HEK293 (cell line): Measurements from ENCODE around the gene RNPS1.

Experiments
- CTCF ChIA-PET: fragments of 350-600 bp; formaldehyde crosslinking; extraction: SDS; loops from one replicate; lab custom pipeline; 2021; ENCODE audit warnings: antibody characterized with exemption; lab: Yijun Ruan, JAX
- POLR2A ChIA-PET: fragments of 300-600 bp; formaldehyde crosslinking; extraction: SDS; loops from one replicate; lab custom pipeline; 2020; ENCODE audit warnings: antibody characterized with exemption, inconsistent platforms; lab: Yijun Ruan, JAX
- H3K27ac ChIP-seq: fragments of 200-500 bp; sonication (Bioruptor generic); 2 replicates; pipeline ENCODE4 v1.5.1; 2014; ENCODE audit warnings: low read depth, low read length, control low read depth, inconsistent platforms; ENCODE audit errors: extremely low read depth
- H3K36me3 ChIP-seq, 2 experiments: fragments of 200-500 bp in 1 of 2; sonication (Bioruptor generic) in 1 of 2; 1 replicate in 1 of 2; 2 replicates in 1 of 2; pipeline ENCODE4 v1.5.1; 2014 to 2017; ENCODE audit warnings: inconsistent platforms in 2 of 2, low read length in 2 of 2; ENCODE audit not compliant: control insufficient read depth in 2 of 2, insufficient read depth in 1 of 2
- H3K4me1 ChIP-seq: fragments of 200-500 bp; sonication (Bioruptor generic); 2 replicates; pipeline ENCODE4 v1.5.1; 2014; ENCODE audit warnings: mild to moderate bottlenecking, low read length, inconsistent platforms; ENCODE audit not compliant: control insufficient read depth, insufficient read depth
- H3K4me3 ChIP-seq: 2 replicates; pipeline ENCODE4 v1.5.1; 2011; ENCODE audit warnings: low read depth, mild to moderate bottlenecking, control low read depth, low read length, moderate library complexity
- H3K9me3 ChIP-seq: fragments of 200-500 bp; sonication (Bioruptor generic); 2 replicates; pipeline ENCODE4 v1.5.1; 2014; ENCODE audit warnings: low read depth, low read length, inconsistent platforms; ENCODE audit not compliant: control insufficient read depth, insufficient read depth
- BCL11B ChIP-seq: fragments of 450-650 bp; formaldehyde crosslinking; IDR thresholded peaks from 2 replicates; pipeline ENCODE4 v1.5.1; 2016; ENCODE audit warnings: low read depth, missing biosample characterization, missing genetic modification characterization
- EGR2 ChIP-seq: fragments of 450-650 bp; formaldehyde crosslinking; IDR thresholded peaks from 2 replicates; pipeline ENCODE4 v1.5.1; 2016; ENCODE audit warnings: low read depth, missing biosample characterization, missing genetic modification characterization
- KLF9 ChIP-seq: fragments of 450-650 bp; formaldehyde crosslinking; IDR thresholded peaks from 2 replicates; pipeline ENCODE4 v1.5.1; 2016; ENCODE audit warnings: missing biosample characterization, missing genetic modification characterization, low read depth
- ZBTB20 ChIP-seq: fragments of 450-650 bp; formaldehyde crosslinking; IDR thresholded peaks from 2 replicates; pipeline ENCODE4 v1.5.1; 2016; ENCODE audit warnings: missing biosample characterization, missing genetic modification characterization
- ZFHX2 ChIP-seq: fragments of 450-650 bp; formaldehyde crosslinking; conservative IDR thresholded peaks from 2 replicates; pipeline ENCODE4 v1.5.1; 2016; ENCODE audit warnings: missing biosample characterization, missing genetic modification characterization
- ZFP41 ChIP-seq: fragments of 450-650 bp; formaldehyde crosslinking; IDR thresholded peaks from 2 replicates; pipeline ENCODE4 v1.5.1; 2016; ENCODE audit warnings: missing biosample characterization, missing genetic modification characterization, borderline replicate concordance
- ZFP69B ChIP-seq: fragments of 450-650 bp; formaldehyde crosslinking; IDR thresholded peaks from 2 replicates; pipeline ENCODE4 v1.5.1; 2016; ENCODE audit warnings: missing biosample characterization, missing genetic modification characterization
- ZIC2 ChIP-seq: fragments of 450-650 bp; formaldehyde crosslinking; IDR thresholded peaks from 2 replicates; pipeline ENCODE4 v1.5.1; 2016; ENCODE audit warnings: missing biosample characterization, missing genetic modification characterization
- ZNF175 ChIP-seq: fragments of 450-650 bp; formaldehyde crosslinking; IDR thresholded peaks from 2 replicates; pipeline ENCODE4 v1.5.1; 2016; ENCODE audit warnings: missing biosample characterization, missing genetic modification characterization
- ZNF239 ChIP-seq: fragments of 450-650 bp; formaldehyde crosslinking; IDR thresholded peaks from 2 replicates; pipeline ENCODE4 v1.5.1; 2016; ENCODE audit warnings: missing biosample characterization, missing genetic modification characterization
- ZNF266 ChIP-seq: fragments of 450-650 bp; formaldehyde crosslinking; IDR thresholded peaks from 2 replicates; pipeline ENCODE4 v1.5.1; 2016; ENCODE audit warnings: missing biosample characterization, missing genetic modification characterization, low read depth
- ZNF274 ChIP-seq, 2 experiments: fragments of 200-500 bp in 1 of 2; fragments of 450-650 bp in 1 of 2; sonication (Bioruptor generic) in 1 of 2; formaldehyde crosslinking in 1 of 2; IDR thresholded peaks; 2 replicates each; pipeline versions ENCODE4 v1.5.1 to v1.6.1; 2014 to 2016; ENCODE audit warnings: borderline replicate concordance in 1 of 2, inconsistent platforms in 1 of 2, low read length in 1 of 2, missing biosample characterization in 1 of 2, missing genetic modification characterization in 1 of 2
- ZNF37A ChIP-seq: fragments of 450-650 bp; IDR thresholded peaks from 2 replicates; pipeline ENCODE4 v1.5.1; 2018; ENCODE audit warnings: missing biosample characterization, missing genetic modification characterization
- ZNF433 ChIP-seq: fragments of 450-650 bp; formaldehyde crosslinking; IDR thresholded peaks from 2 replicates; pipeline ENCODE4 v1.5.1; 2016; ENCODE audit warnings: missing biosample characterization, missing genetic modification characterization, low read depth
- ZNF514 ChIP-seq: fragments of 450-650 bp; formaldehyde crosslinking; IDR thresholded peaks from 2 replicates; pipeline ENCODE4 v1.5.1; 2016; ENCODE audit warnings: missing biosample characterization, missing genetic modification characterization
- ZNF555 ChIP-seq: fragments of 450-650 bp; formaldehyde crosslinking; conservative IDR thresholded peaks from 2 replicates; pipeline ENCODE4 v1.5.1; 2017; ENCODE audit warnings: missing biosample characterization, mild to moderate bottlenecking, missing genetic modification characterization, inconsistent platforms
- ZNF626 ChIP-seq: fragments of 450-650 bp; sonication (Bioruptor Pico); formaldehyde crosslinking; IDR thresholded peaks from 2 replicates; pipeline ENCODE4 v1.5.1; 2018; ENCODE audit warnings: missing biosample characterization, missing genetic modification characterization, inconsistent platforms
- ZNF701 ChIP-seq: fragments of 450-650 bp; formaldehyde crosslinking; IDR thresholded peaks from 2 replicates; pipeline ENCODE4 v1.5.1; 2016; ENCODE audit warnings: missing biosample characterization, missing genetic modification characterization
- ZNF791 ChIP-seq: fragments of 450-650 bp; formaldehyde crosslinking; IDR thresholded peaks from 2 replicates; pipeline ENCODE4 v1.5.1; 2016; ENCODE audit warnings: missing biosample characterization, missing genetic modification characterization
- ZNF792 ChIP-seq: fragments of 450-650 bp; formaldehyde crosslinking; IDR thresholded peaks from 2 replicates; pipeline ENCODE4 v1.5.1; 2016; ENCODE audit warnings: missing biosample characterization, missing genetic modification characterization
- ZSCAN16 ChIP-seq: fragments of 450-650 bp; formaldehyde crosslinking; IDR thresholded peaks from 2 replicates; pipeline ENCODE4 v1.5.1; 2016; ENCODE audit warnings: missing biosample characterization, missing genetic modification characterization
- TF ChIP-seq, protein P1 (sequence below): fragments of 450-650 bp; formaldehyde crosslinking; IDR thresholded peaks from 2 replicates; pipeline ENCODE4 v1.5.1; 2016; ENCODE audit warnings: missing biosample characterization, missing genetic modification characterization
- TF ChIP-seq, protein P2 (sequence below): fragments of 450-650 bp; formaldehyde crosslinking; IDR thresholded peaks from 2 replicates; pipeline ENCODE4 v1.5.1; 2016; ENCODE audit warnings: missing biosample characterization, missing genetic modification characterization, low read depth
- TF ChIP-seq, protein P3 (sequence below): IDR thresholded peaks from 2 replicates; pipeline ENCODE4 v1.6.1; 2011; ENCODE audit warnings: mild to moderate bottlenecking, low read depth, low read length, borderline replicate concordance
- TF ChIP-seq, protein P4 (sequence below): fragments of 450-650 bp; formaldehyde crosslinking; IDR thresholded peaks from 2 replicates; pipeline ENCODE4 v1.5.1; 2016; ENCODE audit warnings: missing biosample characterization, missing genetic modification characterization
- TF ChIP-seq, protein P5 (sequence below): fragments of 450-650 bp; formaldehyde crosslinking; IDR thresholded peaks from 2 replicates; pipeline ENCODE4 v1.5.1; 2016; ENCODE audit warnings: missing biosample characterization, missing genetic modification characterization, borderline replicate concordance

RNPS1 gene

DNA sequence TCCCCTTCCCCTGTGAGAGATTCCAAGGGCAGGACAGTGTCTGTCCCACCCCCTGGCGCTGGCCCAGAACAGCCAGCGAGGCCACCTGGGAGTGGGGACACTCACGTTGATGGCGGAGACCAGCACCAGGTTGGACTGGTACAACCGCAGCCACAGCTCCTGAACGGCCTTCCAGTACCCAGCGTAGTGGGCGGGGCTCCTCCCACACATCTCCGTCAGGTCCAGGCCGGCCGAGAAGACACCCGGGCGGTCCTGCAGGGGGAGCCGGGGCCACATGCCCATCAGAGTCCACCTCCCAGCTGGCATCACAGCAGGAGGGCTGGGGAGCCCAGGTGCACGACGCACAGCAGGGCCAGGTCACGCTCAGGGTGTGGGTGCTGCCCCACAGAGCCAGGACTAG is 23.6 kb downstream of the RNPS1 start:
- no peaks in the 10 kb centered on the region for H3K9me3 ChIP-seq
- no peak for TF ChIP-seq ZNF274 (IDR thresholded peaks at IDR 0.05; ENCODE audit: low read length)
- TF ChIP-seq ZNF274 (tag by site-specific recombination; IDR thresholded peaks at IDR 0.05; ENCODE audit: borderline replicate concordance) = no peak
- no peak for TF ChIP-seq ZNF626 (tag by site-specific recombination)
- TF ChIP-seq ZNF792 = no peak
- no peak for TF ChIP-seq ZFP69B (tag by site-specific recombination)
- TF ChIP-seq ZNF37A (tag by site-specific recombination) = no peak
- TF ChIP-seq, protein P1, sequence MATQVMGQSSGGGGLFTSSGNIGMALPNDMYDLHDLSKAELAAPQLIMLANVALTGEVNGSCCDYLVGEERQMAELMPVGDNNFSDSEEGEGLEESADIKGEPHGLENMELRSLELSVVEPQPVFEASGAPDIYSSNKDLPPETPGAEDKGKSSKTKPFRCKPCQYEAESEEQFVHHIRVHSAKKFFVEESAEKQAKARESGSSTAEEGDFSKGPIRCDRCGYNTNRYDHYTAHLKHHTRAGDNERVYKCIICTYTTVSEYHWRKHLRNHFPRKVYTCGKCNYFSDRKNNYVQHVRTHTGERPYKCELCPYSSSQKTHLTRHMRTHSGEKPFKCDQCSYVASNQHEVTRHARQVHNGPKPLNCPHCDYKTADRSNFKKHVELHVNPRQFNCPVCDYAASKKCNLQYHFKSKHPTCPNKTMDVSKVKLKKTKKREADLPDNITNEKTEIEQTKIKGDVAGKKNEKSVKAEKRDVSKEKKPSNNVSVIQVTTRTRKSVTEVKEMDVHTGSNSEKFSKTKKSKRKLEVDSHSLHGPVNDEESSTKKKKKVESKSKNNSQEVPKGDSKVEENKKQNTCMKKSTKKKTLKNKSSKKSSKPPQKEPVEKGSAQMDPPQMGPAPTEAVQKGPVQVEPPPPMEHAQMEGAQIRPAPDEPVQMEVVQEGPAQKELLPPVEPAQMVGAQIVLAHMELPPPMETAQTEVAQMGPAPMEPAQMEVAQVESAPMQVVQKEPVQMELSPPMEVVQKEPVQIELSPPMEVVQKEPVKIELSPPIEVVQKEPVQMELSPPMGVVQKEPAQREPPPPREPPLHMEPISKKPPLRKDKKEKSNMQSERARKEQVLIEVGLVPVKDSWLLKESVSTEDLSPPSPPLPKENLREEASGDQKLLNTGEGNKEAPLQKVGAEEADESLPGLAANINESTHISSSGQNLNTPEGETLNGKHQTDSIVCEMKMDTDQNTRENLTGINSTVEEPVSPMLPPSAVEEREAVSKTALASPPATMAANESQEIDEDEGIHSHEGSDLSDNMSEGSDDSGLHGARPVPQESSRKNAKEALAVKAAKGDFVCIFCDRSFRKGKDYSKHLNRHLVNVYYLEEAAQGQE (tag by site-specific recombination) = no peak
- TF ChIP-seq, protein P2, sequence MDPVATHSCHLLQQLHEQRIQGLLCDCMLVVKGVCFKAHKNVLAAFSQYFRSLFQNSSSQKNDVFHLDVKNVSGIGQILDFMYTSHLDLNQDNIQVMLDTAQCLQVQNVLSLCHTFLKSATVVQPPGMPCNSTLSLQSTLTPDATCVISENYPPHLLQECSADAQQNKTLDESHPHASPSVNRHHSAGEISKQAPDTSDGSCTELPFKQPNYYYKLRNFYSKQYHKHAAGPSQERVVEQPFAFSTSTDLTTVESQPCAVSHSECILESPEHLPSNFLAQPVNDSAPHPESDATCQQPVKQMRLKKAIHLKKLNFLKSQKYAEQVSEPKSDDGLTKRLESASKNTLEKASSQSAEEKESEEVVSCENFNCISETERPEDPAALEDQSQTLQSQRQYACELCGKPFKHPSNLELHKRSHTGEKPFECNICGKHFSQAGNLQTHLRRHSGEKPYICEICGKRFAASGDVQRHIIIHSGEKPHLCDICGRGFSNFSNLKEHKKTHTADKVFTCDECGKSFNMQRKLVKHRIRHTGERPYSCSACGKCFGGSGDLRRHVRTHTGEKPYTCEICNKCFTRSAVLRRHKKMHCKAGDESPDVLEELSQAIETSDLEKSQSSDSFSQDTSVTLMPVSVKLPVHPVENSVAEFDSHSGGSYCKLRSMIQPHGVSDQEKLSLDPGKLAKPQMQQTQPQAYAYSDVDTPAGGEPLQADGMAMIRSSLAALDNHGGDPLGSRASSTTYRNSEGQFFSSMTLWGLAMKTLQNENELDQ = no peak
- no peak for TF ChIP-seq ZSCAN16 (tag by site-specific recombination)
- TF ChIP-seq, protein P3, sequence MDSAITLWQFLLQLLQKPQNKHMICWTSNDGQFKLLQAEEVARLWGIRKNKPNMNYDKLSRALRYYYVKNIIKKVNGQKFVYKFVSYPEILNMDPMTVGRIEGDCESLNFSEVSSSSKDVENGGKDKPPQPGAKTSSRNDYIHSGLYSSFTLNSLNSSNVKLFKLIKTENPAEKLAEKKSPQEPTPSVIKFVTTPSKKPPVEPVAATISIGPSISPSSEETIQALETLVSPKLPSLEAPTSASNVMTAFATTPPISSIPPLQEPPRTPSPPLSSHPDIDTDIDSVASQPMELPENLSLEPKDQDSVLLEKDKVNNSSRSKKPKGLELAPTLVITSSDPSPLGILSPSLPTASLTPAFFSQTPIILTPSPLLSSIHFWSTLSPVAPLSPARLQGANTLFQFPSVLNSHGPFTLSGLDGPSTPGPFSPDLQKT = no peak
- TF ChIP-seq, protein P4, sequence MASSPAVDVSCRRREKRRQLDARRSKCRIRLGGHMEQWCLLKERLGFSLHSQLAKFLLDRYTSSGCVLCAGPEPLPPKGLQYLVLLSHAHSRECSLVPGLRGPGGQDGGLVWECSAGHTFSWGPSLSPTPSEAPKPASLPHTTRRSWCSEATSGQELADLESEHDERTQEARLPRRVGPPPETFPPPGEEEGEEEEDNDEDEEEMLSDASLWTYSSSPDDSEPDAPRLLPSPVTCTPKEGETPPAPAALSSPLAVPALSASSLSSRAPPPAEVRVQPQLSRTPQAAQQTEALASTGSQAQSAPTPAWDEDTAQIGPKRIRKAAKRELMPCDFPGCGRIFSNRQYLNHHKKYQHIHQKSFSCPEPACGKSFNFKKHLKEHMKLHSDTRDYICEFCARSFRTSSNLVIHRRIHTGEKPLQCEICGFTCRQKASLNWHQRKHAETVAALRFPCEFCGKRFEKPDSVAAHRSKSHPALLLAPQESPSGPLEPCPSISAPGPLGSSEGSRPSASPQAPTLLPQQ (tag by site-specific recombination) = no peak
- no peak for TF ChIP-seq ZFP41 (tag by site-specific recombination)
- TF ChIP-seq ZNF266 (tag by site-specific recombination) = no peak
- TF ChIP-seq ZBTB20 (tag by site-specific recombination) = no peak
- TF ChIP-seq ZNF175 (tag by site-specific recombination) = no peak
- TF ChIP-seq, protein P5, sequence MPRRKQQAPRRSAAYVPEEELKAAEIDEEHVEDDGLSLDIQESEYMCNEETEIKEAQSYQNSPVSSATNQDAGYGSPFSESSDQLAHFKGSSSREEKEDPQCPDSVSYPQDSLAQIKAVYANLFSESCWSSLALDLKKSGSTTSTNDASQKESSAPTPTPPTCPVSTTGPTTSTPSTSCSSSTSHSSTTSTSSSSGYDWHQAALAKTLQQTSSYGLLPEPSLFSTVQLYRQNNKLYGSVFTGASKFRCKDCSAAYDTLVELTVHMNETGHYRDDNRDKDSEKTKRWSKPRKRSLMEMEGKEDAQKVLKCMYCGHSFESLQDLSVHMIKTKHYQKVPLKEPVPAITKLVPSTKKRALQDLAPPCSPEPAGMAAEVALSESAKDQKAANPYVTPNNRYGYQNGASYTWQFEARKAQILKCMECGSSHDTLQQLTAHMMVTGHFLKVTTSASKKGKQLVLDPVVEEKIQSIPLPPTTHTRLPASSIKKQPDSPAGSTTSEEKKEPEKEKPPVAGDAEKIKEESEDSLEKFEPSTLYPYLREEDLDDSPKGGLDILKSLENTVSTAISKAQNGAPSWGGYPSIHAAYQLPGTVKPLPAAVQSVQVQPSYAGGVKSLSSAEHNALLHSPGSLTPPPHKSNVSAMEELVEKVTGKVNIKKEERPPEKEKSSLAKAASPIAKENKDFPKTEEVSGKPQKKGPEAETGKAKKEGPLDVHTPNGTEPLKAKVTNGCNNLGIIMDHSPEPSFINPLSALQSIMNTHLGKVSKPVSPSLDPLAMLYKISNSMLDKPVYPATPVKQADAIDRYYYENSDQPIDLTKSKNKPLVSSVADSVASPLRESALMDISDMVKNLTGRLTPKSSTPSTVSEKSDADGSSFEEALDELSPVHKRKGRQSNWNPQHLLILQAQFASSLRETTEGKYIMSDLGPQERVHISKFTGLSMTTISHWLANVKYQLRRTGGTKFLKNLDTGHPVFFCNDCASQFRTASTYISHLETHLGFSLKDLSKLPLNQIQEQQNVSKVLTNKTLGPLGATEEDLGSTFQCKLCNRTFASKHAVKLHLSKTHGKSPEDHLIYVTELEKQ (tag by site-specific recombination) = no peak
- peak; percentile 55 for TF ChIP-seq ZFHX2 (tag by site-specific recombination)
- 0 out of 2 replicates have a peak, but pooled peaks have one; percentile 31 for TF ChIP-seq KLF9
- TF ChIP-seq ZNF433 (tag by site-specific recombination) = no peak
- no peak for TF ChIP-seq ZNF701 (tag by site-specific recombination)
- no peak for TF ChIP-seq ZNF239 (tag by site-specific recombination)
- TF ChIP-seq ZIC2 (tag by site-specific recombination) = peak; percentile 74
- 0 out of 2 replicates have a peak, but pooled peaks have one; percentile 23 for TF ChIP-seq EGR2
- no peak for TF ChIP-seq ZNF791 (tag by site-specific recombination)
- no peak for TF ChIP-seq ZNF555 (tag by site-specific recombination)
- TF ChIP-seq ZNF514 (tag by site-specific recombination) = no peak
- no peak for TF ChIP-seq BCL11B (tag by site-specific recombination)

More for the DNA sequence above, 23.6 kb downstream of the RNPS1 start:
- Histone ChIP-seq H3K4me3 (no peak overlapping the region), H3K27ac (no peak overlapping the region), H3K4me1 (no peaks in the 10 kb centered on the region), H3K36me3 (peaks cover 19 to 63% of the 10 kb centered on the region in 2 experiments; a peak in 2 of 3 replicates)
- CTCF ChIA-PET = interaction anchor here (0.7 kb wide), 1 partner anchor 915 kb away, joined by 5 read pairs; no protein-coding TSS in a partner anchor
- POLR2A ChIA-PET = interaction anchor here (1.1 kb wide), 1 partner anchor 18 kb away, joined by 3 read pairs; no protein-coding TSS in a partner anchor
